Ishikawa (cell line): ENCODE data around the gene DIO2.

Experiments
- CEBPB ChIP-seq: IDR thresholded peaks from 2 replicates; pipeline ENCODE4 v1.6.1; 2012
- CREB1 ChIP-seq: IDR thresholded peaks from 2 replicates; pipeline ENCODE4 v1.6.1; 2012; ENCODE audit warnings: low read depth
- EGR1 ChIP-seq: IDR thresholded peaks from 2 replicates; pipeline ENCODE4 v1.6.1; 2012
- EP300 ChIP-seq: IDR thresholded peaks from 2 replicates; pipeline ENCODE4 v1.6.1; 2012; ENCODE audit warnings: borderline replicate concordance
- FOXM1 ChIP-seq: IDR thresholded peaks from 2 replicates; pipeline ENCODE4 v1.6.1; 2012; ENCODE audit warnings: low read depth, borderline replicate concordance
- MAX ChIP-seq: IDR thresholded peaks from 2 replicates; pipeline ENCODE4 v1.6.1; 2012
- NFIC ChIP-seq: IDR thresholded peaks from 2 replicates; pipeline ENCODE4 v1.6.1; 2012
- RAD21 ChIP-seq: IDR thresholded peaks from 2 replicates; pipeline ENCODE4 v1.6.1; 2012; ENCODE audit warnings: low read depth
- REST ChIP-seq: IDR thresholded peaks from 2 replicates; pipeline ENCODE4 v1.6.1; 2012; ENCODE audit warnings: low read depth, mild to moderate bottlenecking
- TAF1 ChIP-seq: IDR thresholded peaks from 2 replicates; pipeline ENCODE4 v1.6.1; 2012; ENCODE audit warnings: low read depth, mild to moderate bottlenecking
- TCF12 ChIP-seq: IDR thresholded peaks from 2 replicates; pipeline ENCODE4 v1.6.1; 2012; ENCODE audit warnings: low read depth
- TEAD4 ChIP-seq: IDR thresholded peaks from 2 replicates; pipeline ENCODE4 v1.6.1; 2012
- YY1 ChIP-seq: IDR thresholded peaks from 2 replicates; pipeline ENCODE4 v1.6.1; 2012; ENCODE audit warnings: low read depth
- ZBTB7A ChIP-seq: IDR thresholded peaks from 2 replicates; pipeline ENCODE4 v1.6.1; 2012; ENCODE audit warnings: low read depth
- TF ChIP-seq, protein P1 (sequence below): IDR thresholded peaks from 2 replicates; pipeline ENCODE4 v1.6.1; 2012

DIO2 gene

GRCh38 chr14:80206351-80207080, 4.8 kb downstream of the DIO2 start:
- TF ChIP-seq EP300 (no peak), CREB1 (no peak), CEBPB (no peak), EGR1 (no peak), NFIC (no peak)

DNA sequence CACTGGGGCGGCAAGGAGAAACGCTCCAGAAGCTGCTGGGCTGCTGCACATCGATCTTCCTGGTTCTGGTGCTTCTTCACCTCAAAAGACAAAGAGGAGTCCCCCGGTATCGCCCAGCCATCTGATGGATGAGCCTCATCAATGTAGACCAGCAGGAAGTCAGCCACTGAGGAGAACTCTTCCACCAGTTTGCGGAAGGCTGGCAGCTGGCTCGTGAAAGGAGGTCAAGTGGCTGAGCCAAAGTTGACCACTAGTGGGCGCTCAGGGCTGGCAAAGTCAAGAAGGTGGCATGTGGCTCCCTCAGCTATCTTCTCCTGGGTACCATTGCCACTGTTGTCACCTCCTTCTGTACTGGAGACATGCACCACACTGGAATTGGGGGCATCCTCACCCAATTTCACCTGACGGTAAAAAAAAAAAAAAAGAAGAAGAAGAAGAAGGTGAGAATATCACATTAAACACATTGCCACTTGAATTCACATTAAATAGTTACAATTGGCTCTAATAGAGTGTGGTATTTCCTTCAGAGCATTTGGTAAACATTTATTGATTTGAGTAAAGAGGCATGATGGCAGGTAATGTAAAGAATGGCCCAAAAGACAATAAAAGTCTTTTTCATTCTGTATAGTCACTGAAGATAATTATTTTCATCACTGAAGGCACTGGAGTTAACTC, 8.3 kb downstream of the DIO2 start:
- TF ChIP-seq RAD21 = peak; percentile 54
- TF ChIP-seq FOXM1 = no peak
- no peak for TF ChIP-seq EGR1
- TF ChIP-seq EP300 = no peak
- TF ChIP-seq NFIC = no peak

GRCh38 chr14:80200093-80200492, 11.2 kb downstream of the DIO2 start:
- TF ChIP-seq MAX = no peak
- TF ChIP-seq, protein P1, sequence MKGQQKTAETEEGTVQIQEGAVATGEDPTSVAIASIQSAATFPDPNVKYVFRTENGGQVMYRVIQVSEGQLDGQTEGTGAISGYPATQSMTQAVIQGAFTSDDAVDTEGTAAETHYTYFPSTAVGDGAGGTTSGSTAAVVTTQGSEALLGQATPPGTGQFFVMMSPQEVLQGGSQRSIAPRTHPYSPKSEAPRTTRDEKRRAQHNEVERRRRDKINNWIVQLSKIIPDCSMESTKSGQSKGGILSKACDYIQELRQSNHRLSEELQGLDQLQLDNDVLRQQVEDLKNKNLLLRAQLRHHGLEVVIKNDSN = no peak
- TF ChIP-seq REST = no peak
- no peak for TF ChIP-seq FOXM1
- TF ChIP-seq EP300 = no peak
- no peak for TF ChIP-seq CREB1
- no peak for TF ChIP-seq ZBTB7A
- TF ChIP-seq TEAD4 = no peak
- no peak for TF ChIP-seq TAF1
- no peak for TF ChIP-seq NFIC
- TF ChIP-seq RAD21 = no peak
- TF ChIP-seq EGR1 = no peak
- no peak for TF ChIP-seq TCF12
- no peak for TF ChIP-seq CEBPB

DNA sequence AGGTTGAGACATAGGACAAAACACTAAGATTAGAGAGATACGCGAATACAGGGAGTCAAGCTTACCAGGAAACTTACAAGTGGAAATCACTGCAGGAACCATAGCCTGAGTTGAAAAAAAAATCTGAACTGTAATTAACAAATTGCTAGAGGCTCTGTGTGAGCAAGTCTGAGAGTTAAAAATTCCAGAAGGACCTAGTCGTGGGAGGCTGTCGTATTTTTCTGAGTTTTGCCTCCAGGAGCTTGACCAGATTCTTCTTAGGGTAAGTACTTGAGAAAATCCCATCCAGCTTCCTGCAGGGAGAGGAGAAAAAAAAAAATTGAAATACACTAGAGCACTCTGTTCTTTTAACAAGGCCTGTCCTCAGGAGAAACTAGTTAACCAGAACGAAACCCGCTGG, 22.7 kb downstream of the DIO2 start:
- no peak for TF ChIP-seq EP300
- no peak for TF ChIP-seq TCF12
- TF ChIP-seq MAX = no peak
- no peak for TF ChIP-seq YY1
- no peak for TF ChIP-seq FOXM1
- no peak for TF ChIP-seq CEBPB
- TF ChIP-seq EGR1 = no peak
- TF ChIP-seq TEAD4 = no peak
- no peak for TF ChIP-seq ZBTB7A
- TF ChIP-seq TAF1 = no peak
- no peak for TF ChIP-seq NFIC
- no peak for TF ChIP-seq REST
- no peak for TF ChIP-seq RAD21
- no peak for TF ChIP-seq CREB1
- TF ChIP-seq, protein P1 = no peak

- TF ChIP-seq NFIC = no peak
- no peak for TF ChIP-seq RAD21
- no peak for TF ChIP-seq EGR1
- TF ChIP-seq, protein P1 = no peak
- TF ChIP-seq CREB1 = no peak
- no peak for TF ChIP-seq TAF1
- no peak for TF ChIP-seq FOXM1
- no peak for TF ChIP-seq TEAD4
- no peak for TF ChIP-seq TCF12
- TF ChIP-seq EP300 = no peak
- TF ChIP-seq YY1 = no peak
- TF ChIP-seq REST = no peak
- no peak for TF ChIP-seq ZBTB7A
- no peak for TF ChIP-seq MAX
- TF ChIP-seq CEBPB = no peak
These were observed 25.0 kb downstream of the DIO2 start for GRCh38 chr14:80186301-80186800.
